GM21717 (cell line): ENCODE measurements around the gene AGAP4.
"Not testable (repeated sequence)": the region's sequence is repeated elsewhere in the genome, so short reads cannot be mapped to it uniquely, and the experiment has no call there.

ENCODE experiments used
- ATAC-seq: cut with Tn5 transposase; IDR thresholded peaks from one replicate; pipeline ENCODE4 v1.9.1; 2021; ENCODE audit warnings: mild to moderate bottlenecking, moderate library complexity; ENCODE audit not compliant: unreplicated experiment

AGAP4 gene

GRCh38 chr10:45794761-45795160, 52.5 kb downstream of the AGAP4 start:
- not testable (repeated sequence) for ATAC-seq

GRCh38 chr10:45790694-45791426, 56.4 kb downstream of the AGAP4 start:
- ATAC-seq, result not testable (repeated sequence)

GRCh38 chr10:45789991-45790390, 57.3 kb downstream of the AGAP4 start:
- ATAC-seq, result not testable (repeated sequence)

- not testable (repeated sequence) for ATAC-seq
Observed at GRCh38 chr10:45787212-45787741, 60.0 kb downstream of the AGAP4 start.

GRCh38 chr10:45786217-45786616, 61.1 kb downstream of the AGAP4 start:
- ATAC-seq, result not testable (repeated sequence)
